ENCODE measurements around the gene CCDC148.

- TF ChIP-seq CTCF (IDR thresholded peaks at IDR 0.05; ENCODE audit: insufficient read depth, low read length, poor library complexity, severe bottlenecking) (no peak), EZH2phosphoT487 (conservative IDR thresholded peaks at IDR 0.05; ENCODE audit: low read length) (no peak)
Observed at GRCh38 chr2:158315000-158315399, 141.6 kb downstream of the CCDC148 start.
